ENCODE data around the gene MYO1C. TPM values are rescaled to one million over a fixed set of nuclear protein-coding genes. Genes with fewer than 3 reads are reported as not detected.
A peak's percentile ranks its signal among the peaks of the same experiment; 100 is the strongest.

Gene MYO1C, protein sequence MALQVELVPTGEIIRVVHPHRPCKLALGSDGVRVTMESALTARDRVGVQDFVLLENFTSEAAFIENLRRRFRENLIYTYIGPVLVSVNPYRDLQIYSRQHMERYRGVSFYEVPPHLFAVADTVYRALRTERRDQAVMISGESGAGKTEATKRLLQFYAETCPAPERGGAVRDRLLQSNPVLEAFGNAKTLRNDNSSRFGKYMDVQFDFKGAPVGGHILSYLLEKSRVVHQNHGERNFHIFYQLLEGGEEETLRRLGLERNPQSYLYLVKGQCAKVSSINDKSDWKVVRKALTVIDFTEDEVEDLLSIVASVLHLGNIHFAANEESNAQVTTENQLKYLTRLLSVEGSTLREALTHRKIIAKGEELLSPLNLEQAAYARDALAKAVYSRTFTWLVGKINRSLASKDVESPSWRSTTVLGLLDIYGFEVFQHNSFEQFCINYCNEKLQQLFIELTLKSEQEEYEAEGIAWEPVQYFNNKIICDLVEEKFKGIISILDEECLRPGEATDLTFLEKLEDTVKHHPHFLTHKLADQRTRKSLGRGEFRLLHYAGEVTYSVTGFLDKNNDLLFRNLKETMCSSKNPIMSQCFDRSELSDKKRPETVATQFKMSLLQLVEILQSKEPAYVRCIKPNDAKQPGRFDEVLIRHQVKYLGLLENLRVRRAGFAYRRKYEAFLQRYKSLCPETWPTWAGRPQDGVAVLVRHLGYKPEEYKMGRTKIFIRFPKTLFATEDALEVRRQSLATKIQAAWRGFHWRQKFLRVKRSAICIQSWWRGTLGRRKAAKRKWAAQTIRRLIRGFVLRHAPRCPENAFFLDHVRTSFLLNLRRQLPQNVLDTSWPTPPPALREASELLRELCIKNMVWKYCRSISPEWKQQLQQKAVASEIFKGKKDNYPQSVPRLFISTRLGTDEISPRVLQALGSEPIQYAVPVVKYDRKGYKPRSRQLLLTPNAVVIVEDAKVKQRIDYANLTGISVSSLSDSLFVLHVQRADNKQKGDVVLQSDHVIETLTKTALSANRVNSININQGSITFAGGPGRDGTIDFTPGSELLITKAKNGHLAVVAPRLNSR
- total RNA-seq = 10 to 100 TPM; 75.5 to 90.0 TPM
- 32.2 TPM for polyA plus RNA-seq (2013, experiment 1 of 2)
- 32.5 TPM for polyA plus RNA-seq (2013, experiment 2 of 2)
- long read RNA-seq, experiment 1, partial matches to known transcripts = 9 of 25 reads
- long read RNA-seq, experiment 1, other reads (novel, unspliced or antisense) = 16 of 25 reads
- long read RNA-seq, experiment 2, full-length matches to known transcripts = 78 of 131 reads
- long read RNA-seq, experiment 2, partial matches to known transcripts = 29 of 131 reads
- long read RNA-seq, experiment 2, other reads (novel, unspliced or antisense) = 24 of 131 reads
- long read RNA-seq, experiment 3, full-length matches to known transcripts = 132 of 175 reads
- long read RNA-seq, experiment 3, partial matches to known transcripts = 22 of 175 reads
- long read RNA-seq, experiment 3, other reads (novel, unspliced or antisense) = 21 of 175 reads
- long read RNA-seq, experiment 4, partial matches to known transcripts = 2 of 4 reads
- long read RNA-seq, experiment 4, other reads (novel, unspliced or antisense) = 2 of 4 reads

DNA sequence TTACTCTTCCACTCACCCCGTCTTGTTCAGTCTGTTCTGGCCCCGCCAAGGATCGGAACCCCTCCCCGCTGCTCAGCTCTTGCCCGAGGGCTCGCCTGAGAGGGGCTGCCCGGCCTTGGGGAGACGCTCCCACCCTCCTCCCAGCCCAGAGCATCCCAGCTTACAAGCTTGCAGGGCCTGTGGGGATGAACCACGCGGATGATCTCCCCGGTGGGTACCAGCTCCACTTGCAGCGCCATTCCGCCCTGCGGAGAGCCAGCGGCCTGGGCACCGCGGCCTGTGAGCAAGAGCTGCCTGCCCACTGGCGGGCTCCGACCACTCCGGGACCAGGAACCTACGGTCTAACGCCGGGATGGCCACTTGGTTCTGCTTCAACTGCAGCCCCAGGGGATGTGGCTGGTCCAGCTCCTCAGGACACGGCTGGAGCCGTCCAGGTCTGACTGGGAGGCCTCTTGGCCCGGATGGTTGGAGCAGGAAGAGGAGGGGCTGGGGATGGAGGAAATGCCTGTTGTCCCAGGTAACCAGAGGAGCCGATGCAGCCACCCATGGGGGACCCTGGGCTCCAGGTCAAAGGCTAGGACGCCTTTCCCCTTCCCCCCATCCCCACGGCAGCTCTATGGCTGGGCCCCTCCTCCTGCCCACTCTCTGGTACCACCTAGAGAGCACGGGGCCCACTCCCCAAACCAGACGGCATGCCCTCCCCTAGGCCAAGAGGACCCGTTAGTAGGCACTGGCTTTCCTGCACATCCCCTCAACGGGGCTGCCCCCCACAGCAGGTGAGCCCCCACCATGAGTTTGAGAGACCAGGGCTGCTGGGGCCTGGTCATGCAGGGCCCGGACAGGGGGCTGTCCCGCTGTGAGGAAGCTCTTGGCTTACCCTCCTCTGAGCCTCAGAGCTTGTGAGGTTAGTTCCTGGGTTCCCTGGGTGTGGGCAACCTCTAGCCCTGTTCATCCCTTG, at the start of gene MYO1C:
Gene MYO1C, minus strand, starts transcription at position 438 of the 958 bp plus-strand sequence. Its CDS starts 199 bp downstream, at position 239.
- Mint-ChIP-seq H3K27ac (peak within 1 kb of the TSS; percentile 84), H3K9me3 (no peaks in the 10 kb centered on the region), H3K4me1 (peaks cover 19% of the 10 kb centered on the region), H3K4me3 (peak within 1 kb of the TSS; percentile 84), H3K36me3 (ENCODE audit: low read depth) (peaks cover 4% of the 10 kb centered on the region), H3K27me3 (ENCODE audit: insufficient read depth) (peaks cover 11% of the 10 kb centered on the region)
- H3K9ac ChIP-seq (ENCODE audit: extremely low read depth, low read length, poor library complexity, severe bottlenecking) = peak within 1 kb of the TSS; percentile 25
- 62% methylated on average over 17 to 35 of the region's 35 CpGs for WGBS, 2 experiments (ENCODE audit: insufficient coverage in 1 of 2, insufficient read length in 1 of 2)
- TF ChIP-seq, protein P1, sequence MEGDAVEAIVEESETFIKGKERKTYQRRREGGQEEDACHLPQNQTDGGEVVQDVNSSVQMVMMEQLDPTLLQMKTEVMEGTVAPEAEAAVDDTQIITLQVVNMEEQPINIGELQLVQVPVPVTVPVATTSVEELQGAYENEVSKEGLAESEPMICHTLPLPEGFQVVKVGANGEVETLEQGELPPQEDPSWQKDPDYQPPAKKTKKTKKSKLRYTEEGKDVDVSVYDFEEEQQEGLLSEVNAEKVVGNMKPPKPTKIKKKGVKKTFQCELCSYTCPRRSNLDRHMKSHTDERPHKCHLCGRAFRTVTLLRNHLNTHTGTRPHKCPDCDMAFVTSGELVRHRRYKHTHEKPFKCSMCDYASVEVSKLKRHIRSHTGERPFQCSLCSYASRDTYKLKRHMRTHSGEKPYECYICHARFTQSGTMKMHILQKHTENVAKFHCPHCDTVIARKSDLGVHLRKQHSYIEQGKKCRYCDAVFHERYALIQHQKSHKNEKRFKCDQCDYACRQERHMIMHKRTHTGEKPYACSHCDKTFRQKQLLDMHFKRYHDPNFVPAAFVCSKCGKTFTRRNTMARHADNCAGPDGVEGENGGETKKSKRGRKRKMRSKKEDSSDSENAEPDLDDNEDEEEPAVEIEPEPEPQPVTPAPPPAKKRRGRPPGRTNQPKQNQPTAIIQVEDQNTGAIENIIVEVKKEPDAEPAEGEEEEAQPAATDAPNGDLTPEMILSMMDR (conservative IDR thresholded peaks at IDR 0.05) = no peak
- DNase-seq = peak; percentile 88
- H3K9me3 ChIP-seq (ENCODE audit: control insufficient read depth, low read length) = no peaks in the 10 kb centered on the region
- H3K27me3 ChIP-seq (ENCODE audit: control insufficient read depth, insufficient read depth, low read length, poor library complexity, severe bottlenecking) = no peaks in the 10 kb centered on the region
- H3K4me1 ChIP-seq (ENCODE audit: control insufficient read depth, insufficient read depth, low read length) = no peaks in the 10 kb centered on the region
- peak within 1 kb of the TSS; percentile 76 for H3K4me3 ChIP-seq (ENCODE audit: low read length)
- H3K27ac ChIP-seq (ENCODE audit: low read depth, low read length) = no peak within 1 kb of the TSS
- no peaks in the 10 kb centered on the region for H3K36me3 ChIP-seq (ENCODE audit: control insufficient read depth, insufficient read depth, low read length)

DNA sequence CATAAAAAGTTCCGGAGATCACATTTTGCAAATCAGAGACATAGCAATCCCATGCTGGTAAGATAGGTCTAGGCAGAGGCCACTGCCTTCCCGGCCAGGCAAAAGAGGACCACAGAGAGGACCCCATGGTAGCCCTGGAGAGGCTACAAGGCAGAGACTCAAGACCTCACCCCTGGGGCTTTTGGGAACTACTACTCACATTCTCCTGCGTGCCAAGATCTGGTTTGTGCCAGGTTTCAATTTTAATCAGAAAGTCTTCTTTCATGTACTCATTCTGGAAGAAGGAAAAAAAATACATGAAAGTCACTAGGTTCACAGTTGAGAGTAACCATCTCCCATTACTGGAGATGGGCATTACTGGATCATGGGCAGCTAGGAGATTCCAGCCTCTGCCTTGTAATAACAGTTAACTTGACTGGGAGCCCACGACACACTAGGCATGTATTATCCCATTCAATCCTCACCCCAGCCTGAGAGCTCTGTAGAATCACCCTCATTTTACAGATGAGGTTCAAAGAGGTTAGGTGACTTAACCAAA, 49.0 kb upstream of the MYO1C start:
- Mint-ChIP-seq H3K27ac (no peak overlapping the region), H3K27me3 (ENCODE audit: insufficient read depth) (no peaks in the 10 kb centered on the region), H3K4me3 (no peak overlapping the region), H3K9me3 (no peaks in the 10 kb centered on the region), H3K36me3 (ENCODE audit: low read depth) (peaks cover 53% of the 10 kb centered on the region), H3K4me1 (peaks cover 32% of the 10 kb centered on the region)
- Histone ChIP-seq H3K36me3 (ENCODE audit: control insufficient read depth, insufficient read depth, low read length) (peaks cover 53% of the 10 kb centered on the region), H3K4me3 (ENCODE audit: low read length) (no peak overlapping the region), H3K27me3 (ENCODE audit: control insufficient read depth, insufficient read depth, low read length, poor library complexity, severe bottlenecking) (no peaks in the 10 kb centered on the region), H3K27ac (ENCODE audit: low read depth, low read length) (no peak overlapping the region), H3K4me1 (ENCODE audit: control insufficient read depth, insufficient read depth, low read length) (peaks cover 7% of the 10 kb centered on the region), H3K9me3 (ENCODE audit: control insufficient read depth, low read length) (no peaks in the 10 kb centered on the region), H3K9ac (ENCODE audit: extremely low read depth, low read length, poor library complexity, severe bottlenecking) (no peak overlapping the region)
- 94 to 95% methylated on average over 3 to 4 of the region's 4 CpGs for WGBS, 2 experiments (ENCODE audit: insufficient coverage in 1 of 2, insufficient read length in 1 of 2)
- TF ChIP-seq, protein P1 (conservative IDR thresholded peaks at IDR 0.05) = no peak
- no peak for DNase-seq
